NCI-H82 (cell line): ENCODE measurements around the gene STRBP.
"Not testable (repeated sequence)": the region's sequence is repeated elsewhere in the genome, so short reads cannot be mapped to it uniquely, and the experiment has no call there.

Experiments
- DNase-seq: peaks from one replicate; lab custom pipeline; 2025; lab: John Stamatoyannopoulos, UW

The STRBP gene

DNA sequence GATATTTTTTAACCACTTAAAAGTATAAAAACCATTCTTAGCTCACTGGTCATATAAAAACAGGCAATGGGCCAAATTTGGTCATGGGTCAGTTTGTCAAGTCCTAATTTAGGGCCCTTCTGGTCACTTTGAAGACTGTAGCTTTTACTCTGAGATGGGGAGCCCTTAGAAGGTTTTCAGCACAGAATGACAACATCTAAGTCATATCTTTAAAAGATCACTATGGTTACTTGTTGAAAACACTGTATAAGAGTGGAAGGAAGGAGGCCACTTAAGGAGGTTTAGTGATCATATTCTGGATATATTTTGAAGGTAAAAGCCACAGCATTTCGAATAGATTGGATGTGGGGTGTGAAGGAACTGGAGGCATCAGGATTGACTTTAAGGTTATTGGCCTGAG is 76.7 kb downstream of the STRBP start:
- no peak for DNase-seq

DNA sequence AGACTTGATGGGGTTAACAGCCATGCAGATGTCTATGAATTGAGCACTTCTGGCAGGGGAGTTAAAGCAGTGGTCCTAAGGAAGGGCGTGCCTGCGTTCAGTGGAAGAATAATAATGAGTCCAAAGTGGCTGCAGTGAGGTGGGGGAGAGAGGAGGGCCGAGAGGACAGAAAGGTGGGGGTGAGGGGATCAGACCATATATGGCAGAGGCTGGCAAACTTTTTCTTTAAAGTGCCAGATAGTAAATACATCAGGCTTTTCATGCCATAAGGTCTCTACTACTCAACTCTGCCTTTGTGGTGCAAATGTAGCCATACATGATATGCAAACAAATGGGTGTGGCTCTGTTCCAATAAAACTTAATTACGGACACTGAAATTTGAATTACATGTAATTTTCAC is 77.1 kb downstream of the STRBP start:
- no peak for DNase-seq

DNA sequence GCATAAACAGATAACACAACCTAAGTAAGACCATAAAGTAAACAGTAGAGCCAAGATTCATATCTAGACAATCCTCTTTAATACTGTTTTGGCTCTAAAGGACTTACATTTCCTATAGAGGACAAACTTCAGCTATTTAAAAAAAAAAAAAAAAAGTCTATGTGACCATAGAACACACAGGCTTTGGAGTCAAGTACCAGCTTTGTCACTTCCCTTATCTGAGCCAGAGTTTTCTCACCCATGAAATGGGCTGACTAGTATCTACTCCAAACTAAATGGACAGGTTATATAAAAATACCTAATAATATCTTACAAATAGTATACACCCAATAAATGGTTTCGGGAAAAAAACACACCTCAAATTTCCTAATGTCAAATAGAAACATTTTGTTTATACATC is 81.3 kb downstream of the STRBP start:
- DNase-seq = no peak

DNA sequence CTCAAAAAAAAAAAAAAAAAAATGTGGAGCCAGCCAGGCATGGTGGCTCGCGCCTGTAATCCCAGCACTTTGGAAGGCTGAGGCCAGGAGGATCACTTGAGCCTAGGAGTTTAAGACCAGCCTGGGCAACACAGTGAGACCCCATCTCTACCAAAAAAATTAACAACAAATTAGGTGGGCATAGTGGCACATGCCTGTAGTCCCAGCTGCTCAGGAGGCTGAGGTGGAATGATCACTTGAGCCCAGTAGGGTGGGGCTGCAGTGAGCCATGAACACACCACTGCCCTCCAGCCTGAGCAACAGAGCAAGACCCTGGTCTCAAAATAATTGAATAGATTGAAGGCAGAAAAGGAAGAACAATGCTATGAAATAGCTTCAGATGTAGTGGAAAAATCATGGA is 82.4 kb downstream of the STRBP start:
- not testable (repeated sequence) for DNase-seq

DNA sequence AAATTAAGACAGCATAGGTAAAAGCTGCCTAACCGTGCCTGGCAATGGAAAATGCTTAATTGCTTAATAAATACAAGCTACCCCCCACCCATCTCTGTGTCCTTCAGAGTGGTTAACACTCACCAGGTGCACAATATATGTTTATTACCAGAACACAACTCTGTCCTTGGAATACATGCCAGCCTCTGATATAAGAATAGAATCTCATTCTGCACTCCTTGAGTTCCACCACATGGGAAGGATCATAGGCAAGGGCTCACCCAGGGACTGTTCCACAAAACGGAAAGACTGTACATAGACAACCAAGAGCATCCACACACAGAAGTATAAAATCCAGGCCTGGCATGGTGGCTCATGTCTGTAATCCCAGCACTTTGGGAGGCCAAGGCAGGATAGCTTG is 91.4 kb downstream of the STRBP start:
- DNase-seq = no peak

DNA sequence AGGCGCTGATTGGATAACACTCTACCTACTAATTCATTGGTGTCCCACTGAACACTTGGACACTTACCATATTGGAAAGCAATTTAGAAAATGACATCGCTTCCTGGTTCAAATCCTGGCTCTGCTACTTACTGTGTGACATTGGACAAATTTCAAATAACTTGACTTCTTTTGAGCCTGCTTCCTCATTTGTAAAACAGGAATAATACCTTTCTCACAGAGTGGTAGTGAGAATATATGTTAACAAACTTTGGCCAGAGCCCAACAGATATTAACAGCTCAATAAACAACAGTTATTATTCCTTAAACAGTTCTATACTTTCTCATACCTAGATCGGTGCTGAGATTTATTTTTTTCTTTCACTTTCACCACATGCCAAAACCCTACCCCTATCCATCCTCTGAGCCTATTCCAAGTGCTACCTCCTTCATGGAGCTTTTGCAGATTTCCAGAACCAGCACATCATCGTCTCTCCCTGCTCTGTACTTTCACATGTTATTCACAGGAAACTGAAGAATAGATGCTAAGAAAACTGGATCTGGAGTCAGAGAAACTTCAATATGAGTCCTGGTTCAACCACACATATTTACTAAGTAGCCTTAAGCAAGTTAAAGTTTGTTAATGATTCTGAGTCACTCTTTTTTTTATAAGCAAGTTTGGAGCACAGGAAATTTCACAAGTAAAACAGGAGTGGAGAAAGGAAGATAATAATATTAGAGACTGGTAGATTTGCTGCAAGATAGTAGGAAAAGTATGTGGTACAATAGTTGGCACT is 92.3 kb downstream of the STRBP start:
- DNase-seq = no peak

DNA sequence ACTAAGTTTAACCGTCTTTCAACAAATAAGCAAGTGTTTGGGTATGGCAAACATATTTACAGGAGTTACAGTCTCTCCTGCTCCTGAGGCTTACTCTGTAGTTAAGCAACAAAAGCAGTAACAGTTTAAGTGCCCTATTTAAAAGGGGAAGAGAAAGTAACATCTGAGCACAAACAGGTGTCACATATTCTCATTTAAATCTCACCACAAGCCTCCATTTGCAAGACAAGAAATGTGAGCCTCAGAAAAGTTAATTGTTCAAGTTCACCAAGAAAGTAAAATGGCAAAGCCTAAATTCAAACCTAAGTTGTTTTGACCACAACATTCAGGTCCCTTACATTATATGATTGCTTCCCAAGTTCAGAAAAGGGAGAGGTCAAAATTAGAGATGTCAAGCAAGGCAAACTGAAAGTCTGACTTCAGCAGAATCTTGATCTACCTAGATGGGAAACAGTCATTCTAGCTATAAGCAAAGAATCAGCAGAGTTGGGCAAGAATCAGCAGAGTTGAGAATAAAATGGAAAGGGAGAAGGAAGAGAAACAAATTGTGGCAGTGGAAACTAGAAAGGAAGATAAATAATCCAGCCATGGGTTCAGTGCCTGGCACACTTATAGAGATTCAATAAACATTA is 93.4 kb downstream of the STRBP start:
- no peak for DNase-seq

DNA sequence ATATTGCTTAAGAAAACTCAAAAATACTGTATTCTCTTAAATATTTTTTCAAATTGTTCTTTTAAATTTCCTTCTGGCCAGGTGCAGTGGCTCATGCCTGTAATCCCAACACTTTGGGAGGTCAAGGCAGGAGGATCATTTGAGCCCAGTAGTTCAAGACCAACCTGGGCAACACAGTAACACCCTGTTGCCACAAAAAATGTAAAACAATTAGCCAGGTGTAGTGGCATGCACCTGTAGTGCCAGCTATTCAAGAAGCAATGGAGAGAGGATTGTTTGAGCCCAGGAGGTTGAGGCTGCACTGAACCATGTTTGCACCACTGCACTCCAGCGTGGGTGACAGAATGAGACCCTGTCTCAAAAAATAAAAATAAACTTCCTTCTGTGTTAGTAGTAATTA is 94.3 kb downstream of the STRBP start:
- no peak for DNase-seq

DNA sequence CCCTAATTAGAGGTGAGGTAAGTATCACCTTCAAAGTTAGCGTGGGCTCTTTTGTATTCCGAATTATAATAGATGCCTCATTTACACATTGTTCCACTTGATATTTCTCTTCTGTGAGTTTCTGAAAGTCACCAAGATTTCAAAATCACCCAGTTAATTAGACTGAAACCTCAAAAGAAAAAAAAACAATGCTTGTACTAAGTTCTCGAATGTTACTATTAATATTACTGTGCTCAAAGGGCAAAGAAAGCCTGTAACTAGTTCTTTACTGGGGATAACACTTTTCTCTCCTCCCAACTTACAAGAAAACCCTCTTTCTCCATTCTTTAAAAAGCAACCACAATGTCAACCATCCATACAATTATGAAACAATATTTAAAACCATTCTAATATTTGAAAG is 98.5 kb downstream of the STRBP start:
- no peak for DNase-seq

DNA sequence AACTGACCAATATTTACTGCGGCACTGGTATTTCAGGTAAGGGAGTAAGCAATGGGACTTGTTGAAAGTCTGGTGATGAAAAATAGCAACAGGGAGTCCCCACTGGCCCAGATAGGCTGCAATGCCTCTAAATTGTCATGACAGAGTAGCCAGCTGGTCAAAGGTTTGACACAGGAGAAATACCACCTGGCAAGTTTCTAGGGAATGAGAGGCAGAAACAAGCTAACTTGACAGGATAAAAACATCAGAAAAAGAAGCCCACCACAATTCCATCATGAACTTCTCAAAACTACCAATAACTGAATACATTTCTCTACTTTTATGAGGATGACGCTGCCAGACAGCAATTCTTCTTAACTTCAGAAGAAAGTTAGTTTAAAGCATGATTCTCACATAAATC is 99.8 kb downstream of the STRBP start:
- DNase-seq = no peak

DNA sequence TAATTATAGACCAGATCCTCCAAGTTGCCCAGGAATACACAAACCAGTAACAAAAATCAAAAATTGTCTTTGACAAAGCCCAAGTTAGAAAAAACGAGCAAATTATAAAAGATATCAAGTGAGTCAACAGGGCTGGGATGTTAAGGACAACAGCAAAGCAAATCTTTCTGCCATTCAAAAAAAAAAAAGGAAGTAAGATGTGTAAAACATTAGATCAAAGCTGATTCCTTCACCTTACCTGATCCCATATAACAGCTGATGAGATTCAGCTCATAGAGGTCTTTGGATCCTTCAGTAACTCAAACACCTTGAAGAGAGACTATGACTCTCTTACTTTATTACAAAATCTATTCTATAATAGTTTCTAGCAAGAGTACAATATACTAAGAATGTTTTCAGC is 100.9 kb downstream of the STRBP start:
- DNase-seq = no peak

DNA sequence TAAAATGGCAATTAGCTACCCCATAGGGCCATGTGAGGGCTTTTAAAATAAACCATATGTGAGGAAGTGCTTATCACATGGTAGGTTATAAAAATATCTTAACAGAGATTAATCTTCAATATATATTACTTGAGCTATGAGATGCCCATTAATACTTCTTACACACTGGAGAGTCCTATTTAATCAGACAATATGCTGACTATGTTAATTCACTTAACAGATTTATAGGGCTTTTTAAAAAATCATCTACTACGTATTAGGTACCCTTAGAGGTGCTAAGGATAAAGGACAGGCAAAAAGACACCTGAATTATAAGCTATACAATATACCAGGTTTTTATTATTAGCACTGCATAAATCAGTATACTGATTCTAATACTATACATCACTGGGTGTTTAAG is 102.6 kb downstream of the STRBP start:
- no peak for DNase-seq

DNA sequence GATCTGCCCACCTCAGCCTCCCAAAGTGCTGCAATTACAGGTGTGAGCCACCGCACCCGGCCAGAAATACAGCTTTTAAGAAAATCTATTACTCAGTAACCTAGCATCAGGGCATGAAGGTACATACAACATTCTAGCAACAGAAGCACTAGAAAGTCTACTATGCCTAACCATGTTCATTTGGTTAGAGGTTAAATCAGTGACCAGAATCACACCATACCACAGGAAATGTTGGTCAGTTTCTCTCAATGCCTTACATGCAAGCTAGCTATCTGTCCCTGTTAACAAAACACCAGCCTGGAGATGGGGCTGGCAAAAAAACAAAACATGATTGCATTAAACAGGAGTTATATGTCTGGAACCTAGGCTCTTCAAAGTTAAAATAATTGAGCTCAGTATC is 104.1 kb downstream of the STRBP start:
- no peak for DNase-seq

DNA sequence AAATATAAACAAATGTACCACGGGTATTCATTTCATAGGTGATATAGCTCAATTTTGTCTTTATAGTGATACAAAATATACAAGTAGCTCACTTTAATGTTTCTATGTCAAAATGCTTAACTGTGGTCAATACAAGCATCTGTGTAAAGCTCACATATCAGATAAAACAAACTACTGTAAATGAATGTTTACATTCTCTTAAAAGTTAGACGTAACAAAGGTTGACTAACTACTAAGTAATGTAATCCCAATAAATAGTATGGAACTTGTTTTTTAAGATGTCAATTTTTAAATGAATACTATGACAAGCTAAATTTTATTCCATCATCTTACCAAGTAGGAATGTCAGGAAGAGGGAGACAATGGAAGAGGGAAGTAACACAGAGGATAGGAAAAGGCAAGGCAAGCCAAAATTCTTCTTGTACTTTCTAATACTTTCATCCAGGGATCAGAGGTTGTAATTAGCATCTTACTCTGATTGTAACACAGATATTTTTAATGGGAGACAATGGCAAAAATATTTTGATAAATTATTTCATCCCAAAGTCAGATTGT is 105.5 kb downstream of the STRBP start:
- no peak for DNase-seq

DNA sequence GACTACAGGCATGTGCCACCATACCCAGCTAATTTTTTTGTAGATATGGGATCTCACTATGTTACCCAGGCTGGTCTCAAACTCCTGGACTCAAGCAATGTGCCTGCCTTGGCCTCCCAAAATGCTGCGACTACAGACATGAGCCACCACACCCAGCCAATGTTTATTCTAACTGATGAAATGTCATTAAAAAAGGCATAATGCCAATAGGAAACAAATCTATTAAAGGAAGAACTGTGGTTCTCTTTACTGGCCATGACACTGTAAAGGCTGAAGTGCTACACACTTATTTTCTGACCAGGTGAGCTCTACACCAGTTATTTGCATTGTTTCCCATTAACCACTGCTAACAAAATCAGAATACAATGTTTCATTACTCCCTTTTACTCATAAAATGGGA is 106.0 kb downstream of the STRBP start:
- no peak for DNase-seq

DNA sequence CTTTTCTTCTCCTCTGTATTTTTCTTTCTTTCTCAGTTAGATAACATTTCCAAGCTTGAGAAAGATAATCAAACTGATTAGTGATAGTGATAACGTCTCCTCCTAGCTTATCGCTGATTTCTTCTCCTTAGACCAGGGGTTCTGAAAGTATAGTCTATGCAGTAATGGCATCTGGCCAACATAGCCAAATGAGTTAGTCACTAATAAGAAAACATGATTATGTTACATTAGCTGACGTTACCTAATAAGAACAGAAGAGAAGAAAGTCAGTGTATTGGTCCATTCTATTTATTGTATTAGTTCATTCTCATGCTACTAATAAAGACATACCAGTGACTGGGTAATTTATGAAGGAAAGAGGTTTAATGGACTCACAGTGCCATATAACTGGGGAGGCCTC is 111.2 kb downstream of the STRBP start:
- DNase-seq = no peak

DNA sequence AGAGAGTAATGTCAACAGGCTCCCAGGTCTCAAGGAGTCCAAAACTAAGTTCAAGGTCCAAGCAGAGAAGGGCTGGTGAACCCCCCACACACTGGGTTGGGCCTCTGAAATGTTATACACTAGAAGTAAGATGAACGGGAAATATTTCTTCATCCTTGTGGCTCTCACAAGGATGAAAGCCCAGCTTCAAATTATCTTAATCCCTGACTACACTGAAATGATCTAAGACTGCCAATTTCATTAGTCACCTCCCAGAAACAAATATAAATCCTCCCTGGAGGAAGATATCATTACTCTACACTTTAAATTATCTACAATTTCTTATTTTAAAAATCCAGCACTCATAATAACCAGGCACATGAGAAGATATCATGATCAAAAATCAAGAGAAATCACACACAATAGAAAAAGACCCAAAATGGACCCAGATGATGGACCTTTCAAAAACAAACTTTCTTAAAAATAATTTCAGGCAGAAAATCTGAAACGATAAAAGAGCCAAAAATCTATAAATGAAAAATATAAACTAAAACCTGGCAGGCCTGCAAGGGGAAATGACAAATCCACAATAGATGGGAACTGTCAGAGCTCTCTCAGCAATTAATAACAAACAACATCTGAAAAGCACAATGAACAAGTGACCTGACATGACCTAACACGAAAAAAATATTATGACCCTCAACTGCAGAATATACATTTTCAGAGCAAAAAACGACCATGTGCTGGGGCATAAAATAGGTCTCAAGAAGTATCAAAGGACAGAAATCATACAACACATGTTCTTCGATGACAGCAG is 117.5 kb downstream of the STRBP start:
- no peak for DNase-seq

DNA sequence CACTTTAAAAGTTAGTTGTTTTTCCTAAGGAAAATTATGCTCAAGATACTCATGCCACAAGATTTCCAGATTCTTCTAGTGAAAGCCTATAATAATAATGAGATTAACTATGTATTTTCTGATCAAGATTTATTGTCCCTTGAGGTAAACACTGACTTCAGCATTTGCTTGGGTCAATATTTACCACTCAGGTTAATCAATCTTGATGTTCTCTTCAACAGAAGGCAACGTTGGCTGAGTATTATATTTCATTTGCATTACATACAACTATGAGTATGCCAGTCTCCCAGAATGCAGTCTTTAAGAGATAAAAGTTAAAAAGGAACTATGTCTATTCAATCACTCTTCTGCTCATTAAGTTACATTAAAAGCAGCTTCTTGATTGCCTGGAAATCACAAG is 119.3 kb downstream of the STRBP start:
- DNase-seq = no peak

DNA sequence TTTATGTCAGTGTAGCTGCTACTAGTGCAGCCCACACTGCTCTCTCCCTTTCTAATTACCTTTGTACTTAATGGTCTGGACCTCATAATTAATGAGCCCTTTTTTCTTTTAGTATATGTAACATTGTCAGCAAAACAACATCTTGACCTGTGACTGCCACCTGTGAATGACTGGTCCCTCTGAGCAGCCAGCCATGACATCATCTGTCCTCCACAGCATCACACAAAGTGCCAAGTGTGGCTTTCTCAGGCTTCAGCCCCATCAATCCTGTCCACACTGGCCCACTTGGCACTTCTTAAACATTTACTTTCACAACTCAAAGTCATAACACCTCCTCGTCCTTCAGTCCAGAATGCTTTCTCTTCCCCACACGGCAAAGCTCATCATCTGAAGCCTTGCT is 130.2 kb downstream of the STRBP start:
- no peak for DNase-seq

DNA sequence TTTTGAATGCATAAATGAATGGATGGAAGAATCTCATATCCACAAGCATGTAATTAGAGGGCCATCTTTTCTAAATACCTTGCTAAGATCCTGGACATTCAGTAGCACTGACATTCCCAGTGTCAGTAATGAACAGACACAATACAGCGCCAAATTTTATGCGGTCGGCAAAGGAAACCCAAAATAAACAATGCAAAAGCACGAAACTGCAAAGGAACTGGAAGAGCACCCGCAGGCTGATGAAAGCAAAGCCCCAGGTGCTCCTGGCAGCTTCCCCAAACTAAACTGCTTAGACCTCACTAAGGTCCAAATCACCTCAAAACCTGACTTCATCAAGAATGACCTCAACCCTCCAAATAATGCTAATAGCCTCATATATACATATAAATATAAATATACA is 133.0 kb downstream of the STRBP start:
- DNase-seq = no peak

DNA sequence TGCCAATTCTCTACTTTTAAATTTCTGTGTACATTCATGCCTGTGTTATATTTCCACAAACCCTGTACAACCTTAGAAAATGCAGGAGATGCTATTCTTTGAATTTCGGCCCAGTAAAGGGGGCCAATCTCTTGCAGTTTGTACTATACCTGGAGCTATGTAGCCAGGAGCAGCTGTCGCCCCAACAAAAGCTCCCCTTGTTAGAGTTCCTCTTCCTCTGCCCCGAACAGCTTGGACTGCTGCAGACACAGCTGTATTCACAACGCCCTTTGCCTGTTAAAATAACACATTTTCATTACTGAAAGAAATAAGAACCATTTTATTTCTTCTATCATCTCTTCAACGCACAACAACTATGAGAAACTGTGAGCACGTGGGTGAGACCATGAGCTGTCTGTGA is 135.7 kb downstream of the STRBP start:
- DNase-seq = no peak

DNA sequence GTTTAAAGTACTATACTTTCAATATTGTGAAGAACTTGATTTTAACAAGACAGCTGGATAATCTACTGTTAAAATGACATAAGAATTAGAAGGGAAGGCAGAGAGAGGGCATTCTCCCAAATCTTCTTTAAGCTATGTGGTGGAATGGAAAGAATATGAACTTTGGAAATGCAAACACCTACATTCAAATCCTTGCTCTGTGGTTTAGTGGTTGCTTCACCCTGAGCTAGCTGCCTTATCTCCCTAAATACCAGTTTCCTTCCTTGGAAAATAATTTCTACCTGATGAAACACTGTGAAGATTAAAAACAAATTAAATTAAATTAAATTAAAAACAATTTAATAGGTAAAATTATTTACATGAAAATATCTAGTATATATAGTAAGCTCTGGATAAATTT is 136.4 kb downstream of the STRBP start:
- DNase-seq = no peak

DNA sequence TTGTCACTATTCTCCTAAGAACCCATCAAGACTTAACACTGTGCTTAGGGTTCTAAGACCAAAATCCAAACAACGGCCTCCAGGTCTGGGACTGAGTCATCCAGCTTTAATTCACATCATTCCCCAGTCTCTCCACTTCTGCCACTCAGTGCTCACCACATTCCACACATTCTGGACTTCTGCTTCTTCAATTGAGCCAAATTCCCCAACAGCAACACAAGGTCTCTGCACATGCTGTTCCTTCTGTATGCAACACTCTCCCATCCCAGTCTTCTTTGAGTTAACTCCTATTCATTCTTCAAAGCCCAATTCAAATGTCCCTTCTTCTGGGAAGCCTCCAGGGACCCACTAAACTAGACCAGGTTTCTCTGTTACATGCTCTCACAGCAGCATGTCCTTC is 137.1 kb downstream of the STRBP start:
- no peak for DNase-seq
